HEK293 (cell line): ENCODE data around the gene RUVBL1.

Source experiments
- CTCF ChIA-PET: fragments of 350-600 bp; formaldehyde crosslinking; extraction: SDS; loops from one replicate; lab custom pipeline; 2021; ENCODE audit warnings: antibody characterized with exemption; lab: Yijun Ruan, JAX
- POLR2A ChIA-PET: fragments of 300-600 bp; formaldehyde crosslinking; extraction: SDS; loops from one replicate; lab custom pipeline; 2020; ENCODE audit warnings: antibody characterized with exemption, inconsistent platforms; lab: Yijun Ruan, JAX
- H3K27ac ChIP-seq: fragments of 200-500 bp; sonication (Bioruptor generic); 2 replicates; pipeline ENCODE4 v1.5.1; 2014; ENCODE audit warnings: low read depth, low read length, control low read depth, inconsistent platforms; ENCODE audit errors: extremely low read depth
- H3K36me3 ChIP-seq, 2 experiments: fragments of 200-500 bp in 1 of 2; sonication (Bioruptor generic) in 1 of 2; 1 replicate in 1 of 2; 2 replicates in 1 of 2; pipeline ENCODE4 v1.5.1; 2014 to 2017; ENCODE audit warnings: inconsistent platforms in 2 of 2, low read length in 2 of 2; ENCODE audit not compliant: control insufficient read depth in 2 of 2, insufficient read depth in 1 of 2
- H3K4me1 ChIP-seq: fragments of 200-500 bp; sonication (Bioruptor generic); 2 replicates; pipeline ENCODE4 v1.5.1; 2014; ENCODE audit warnings: mild to moderate bottlenecking, low read length, inconsistent platforms; ENCODE audit not compliant: control insufficient read depth, insufficient read depth
- H3K4me3 ChIP-seq: 2 replicates; pipeline ENCODE4 v1.5.1; 2011; ENCODE audit warnings: low read depth, mild to moderate bottlenecking, control low read depth, low read length, moderate library complexity
- H3K9me3 ChIP-seq: fragments of 200-500 bp; sonication (Bioruptor generic); 2 replicates; pipeline ENCODE4 v1.5.1; 2014; ENCODE audit warnings: low read depth, low read length, inconsistent platforms; ENCODE audit not compliant: control insufficient read depth, insufficient read depth
- GLI2 ChIP-seq: fragments of 450-650 bp; formaldehyde crosslinking; IDR thresholded peaks from 2 replicates; pipeline ENCODE4; 2017; ENCODE audit warnings: missing biosample characterization, missing genetic modification characterization, low read depth, borderline replicate concordance
- GLI4 ChIP-seq: fragments of 450-650 bp; formaldehyde crosslinking; IDR thresholded peaks from 2 replicates; pipeline ENCODE4 v1.5.1; 2016; ENCODE audit warnings: missing biosample characterization, missing genetic modification characterization
- IKZF3 ChIP-seq: fragments of 450-650 bp; IDR thresholded peaks from 2 replicates; pipeline ENCODE4 v1.5.0; 2018; ENCODE audit warnings: missing biosample characterization, mild to moderate bottlenecking, missing genetic modification characterization, moderate library complexity
- INSM2 ChIP-seq: fragments of 450-650 bp; formaldehyde crosslinking; IDR thresholded peaks from 2 replicates; pipeline ENCODE4 v1.5.1; 2016; ENCODE audit warnings: missing biosample characterization, missing genetic modification characterization
- RBAK ChIP-seq: fragments of 450-650 bp; formaldehyde crosslinking; IDR thresholded peaks from 2 replicates; pipeline ENCODE4 v1.5.1; 2016; ENCODE audit warnings: missing biosample characterization, missing genetic modification characterization
- SCRT1 ChIP-seq: fragments of 450-650 bp; formaldehyde crosslinking; IDR thresholded peaks from 2 replicates; pipeline ENCODE4 v1.5.1; 2016; ENCODE audit warnings: missing biosample characterization, missing genetic modification characterization, borderline replicate concordance
- SP3 ChIP-seq: fragments of 450-650 bp; formaldehyde crosslinking; IDR thresholded peaks from 2 replicates; pipeline ENCODE4 v1.5.1; 2016; ENCODE audit warnings: missing biosample characterization, missing genetic modification characterization
- SP7 ChIP-seq: fragments of 450-650 bp; formaldehyde crosslinking; IDR thresholded peaks from 2 replicates; pipeline ENCODE4 v1.5.1; 2016; ENCODE audit warnings: missing biosample characterization, missing genetic modification characterization
- ZBTB21 ChIP-seq: fragments of 450-650 bp; formaldehyde crosslinking; IDR thresholded peaks from 2 replicates; pipeline ENCODE4 v1.5.1; 2017; ENCODE audit warnings: missing biosample characterization, missing genetic modification characterization
- ZFHX2 ChIP-seq: fragments of 450-650 bp; formaldehyde crosslinking; conservative IDR thresholded peaks from 2 replicates; pipeline ENCODE4 v1.5.1; 2016; ENCODE audit warnings: missing biosample characterization, missing genetic modification characterization
- ZNF114 ChIP-seq: fragments of 450-650 bp; formaldehyde crosslinking; IDR thresholded peaks from 2 replicates; pipeline ENCODE4 v1.5.0; 2017; ENCODE audit warnings: missing biosample characterization, missing genetic modification characterization
- ZNF148 ChIP-seq: fragments of 450-650 bp; formaldehyde crosslinking; IDR thresholded peaks from 2 replicates; pipeline ENCODE4 v1.5.0; 2017; ENCODE audit warnings: missing biosample characterization, missing genetic modification characterization, borderline replicate concordance
- ZNF214 ChIP-seq: fragments of 450-650 bp; formaldehyde crosslinking; IDR thresholded peaks from 2 replicates; pipeline ENCODE4 v1.5.1; 2017; ENCODE audit warnings: missing biosample characterization, mild to moderate bottlenecking, missing genetic modification characterization, borderline replicate concordance
- ZNF24 ChIP-seq: fragments of 450-650 bp; formaldehyde crosslinking; IDR thresholded peaks from 2 replicates; pipeline ENCODE4 v1.5.1; 2016; ENCODE audit warnings: missing biosample characterization, missing genetic modification characterization
- ZNF366 ChIP-seq: fragments of 450-650 bp; formaldehyde crosslinking; conservative IDR thresholded peaks from 2 replicates; pipeline ENCODE4 v1.5.1; 2016; ENCODE audit warnings: missing biosample characterization, missing genetic modification characterization
- ZNF426 ChIP-seq: fragments of 450-650 bp; formaldehyde crosslinking; IDR thresholded peaks from 2 replicates; pipeline ENCODE4 v1.5.1; 2017; ENCODE audit warnings: missing biosample characterization, missing genetic modification characterization, mild to moderate bottlenecking, inconsistent platforms, moderate library complexity
- ZNF514 ChIP-seq: fragments of 450-650 bp; formaldehyde crosslinking; IDR thresholded peaks from 2 replicates; pipeline ENCODE4 v1.5.1; 2016; ENCODE audit warnings: missing biosample characterization, missing genetic modification characterization
- ZNF600 ChIP-seq: fragments of 450-650 bp; formaldehyde crosslinking; IDR thresholded peaks from 2 replicates; pipeline ENCODE4 v1.5.1; 2016; ENCODE audit warnings: missing biosample characterization, missing genetic modification characterization
- ZNF776 ChIP-seq: fragments of 450-650 bp; formaldehyde crosslinking; IDR thresholded peaks from 2 replicates; pipeline ENCODE4 v1.5.0; 2017; ENCODE audit warnings: missing biosample characterization, missing genetic modification characterization, borderline replicate concordance
- ZSCAN16 ChIP-seq: fragments of 450-650 bp; formaldehyde crosslinking; IDR thresholded peaks from 2 replicates; pipeline ENCODE4 v1.5.1; 2016; ENCODE audit warnings: missing biosample characterization, missing genetic modification characterization
- TF ChIP-seq, protein P1 (sequence below): fragments of 450-650 bp; formaldehyde crosslinking; conservative IDR thresholded peaks from 2 replicates; pipeline ENCODE4 v1.5.1; 2016; ENCODE audit warnings: low read depth, missing biosample characterization, missing genetic modification characterization
- TF ChIP-seq, protein P2 (sequence below): IDR thresholded peaks from 2 replicates; pipeline ENCODE4 v1.6.1; 2011; ENCODE audit warnings: mild to moderate bottlenecking, low read depth, low read length, borderline replicate concordance
- TF ChIP-seq, protein P3 (sequence below): fragments of 450-650 bp; formaldehyde crosslinking; IDR thresholded peaks from 2 replicates; pipeline ENCODE4 v1.5.1; 2016; ENCODE audit warnings: missing biosample characterization, missing genetic modification characterization

RUVBL1 gene

DNA sequence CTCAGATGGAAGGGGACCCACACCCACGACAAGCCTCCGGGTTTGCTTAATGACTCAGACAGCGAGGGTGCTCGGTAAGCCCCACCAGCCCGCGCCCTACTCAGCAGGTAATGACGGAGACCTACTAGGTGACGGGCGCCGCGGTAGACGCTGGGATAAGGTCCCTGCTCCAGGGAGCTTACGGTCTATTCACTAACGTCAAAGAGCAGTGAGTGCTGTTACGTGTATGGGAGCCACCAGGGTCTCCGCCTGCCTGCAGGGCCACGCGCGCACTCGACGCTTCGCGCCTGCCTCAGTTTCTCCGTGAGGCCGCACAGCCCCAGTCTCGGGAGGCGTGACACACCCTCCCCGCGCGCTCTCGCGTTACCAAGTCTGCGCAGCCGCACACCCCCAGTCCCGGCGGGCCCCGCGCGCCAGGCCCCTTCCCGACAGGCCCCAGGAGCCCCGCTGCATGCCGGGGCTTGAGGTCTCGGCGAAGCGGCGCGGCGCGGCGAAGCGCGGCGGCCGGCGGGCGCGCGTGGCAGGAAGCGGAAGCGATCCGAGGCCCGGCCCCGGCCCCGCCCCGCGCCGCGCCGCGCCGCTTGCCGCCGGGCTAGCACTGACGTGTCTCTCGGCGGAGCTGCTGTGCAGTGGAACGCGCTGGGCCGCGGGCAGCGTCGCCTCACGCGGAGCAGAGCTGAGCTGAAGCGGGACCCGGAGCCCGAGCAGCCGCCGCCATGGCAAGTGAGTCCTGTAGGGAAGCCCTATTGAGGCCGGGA, 71.6 kb downstream of the RUVBL1 start, which contains the start of gene SEC61A1 (continued):
- TF ChIP-seq, protein P1, sequence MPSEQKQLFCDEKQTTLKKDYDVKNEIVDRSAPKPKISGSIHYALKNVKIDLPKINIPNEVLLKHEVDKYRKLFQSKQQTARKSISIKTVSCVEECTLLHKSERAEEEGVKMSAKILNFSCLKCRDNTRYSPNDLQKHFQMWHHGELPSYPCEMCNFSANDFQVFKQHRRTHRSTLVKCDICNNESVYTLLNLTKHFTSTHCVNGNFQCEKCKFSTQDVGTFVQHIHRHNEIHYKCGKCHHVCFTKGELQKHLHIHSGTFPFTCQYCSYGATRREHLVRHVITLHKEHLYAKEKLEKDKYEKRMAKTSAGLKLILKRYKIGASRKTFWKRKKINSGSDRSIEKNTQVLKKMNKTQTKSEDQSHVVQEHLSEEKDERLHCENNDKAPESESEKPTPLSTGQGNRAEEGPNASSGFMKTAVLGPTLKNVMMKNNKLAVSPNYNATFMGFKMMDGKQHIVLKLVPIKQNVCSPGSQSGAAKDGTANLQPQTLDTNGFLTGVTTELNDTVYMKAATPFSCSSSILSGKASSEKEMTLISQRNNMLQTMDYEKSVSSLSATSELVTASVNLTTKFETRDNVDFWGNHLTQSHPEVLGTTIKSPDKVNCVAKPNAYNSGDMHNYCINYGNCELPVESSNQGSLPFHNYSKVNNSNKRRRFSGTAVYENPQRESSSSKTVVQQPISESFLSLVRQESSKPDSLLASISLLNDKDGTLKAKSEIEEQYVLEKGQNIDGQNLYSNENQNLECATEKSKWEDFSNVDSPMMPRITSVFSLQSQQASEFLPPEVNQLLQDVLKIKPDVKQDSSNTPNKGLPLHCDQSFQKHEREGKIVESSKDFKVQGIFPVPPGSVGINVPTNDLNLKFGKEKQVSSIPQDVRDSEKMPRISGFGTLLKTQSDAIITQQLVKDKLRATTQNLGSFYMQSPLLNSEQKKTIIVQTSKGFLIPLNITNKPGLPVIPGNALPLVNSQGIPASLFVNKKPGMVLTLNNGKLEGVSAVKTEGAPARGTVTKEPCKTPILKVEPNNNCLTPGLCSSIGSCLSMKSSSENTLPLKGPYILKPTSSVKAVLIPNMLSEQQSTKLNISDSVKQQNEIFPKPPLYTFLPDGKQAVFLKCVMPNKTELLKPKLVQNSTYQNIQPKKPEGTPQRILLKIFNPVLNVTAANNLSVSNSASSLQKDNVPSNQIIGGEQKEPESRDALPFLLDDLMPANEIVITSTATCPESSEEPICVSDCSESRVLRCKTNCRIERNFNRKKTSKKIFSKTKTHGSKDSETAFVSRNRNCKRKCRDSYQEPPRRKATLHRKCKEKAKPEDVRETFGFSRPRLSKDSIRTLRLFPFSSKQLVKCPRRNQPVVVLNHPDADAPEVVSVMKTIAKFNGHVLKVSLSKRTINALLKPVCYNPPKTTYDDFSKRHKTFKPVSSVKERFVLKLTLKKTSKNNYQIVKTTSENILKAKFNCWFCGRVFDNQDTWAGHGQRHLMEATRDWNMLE (tag by site-specific recombination) = no peak
- TF ChIP-seq, protein P2, sequence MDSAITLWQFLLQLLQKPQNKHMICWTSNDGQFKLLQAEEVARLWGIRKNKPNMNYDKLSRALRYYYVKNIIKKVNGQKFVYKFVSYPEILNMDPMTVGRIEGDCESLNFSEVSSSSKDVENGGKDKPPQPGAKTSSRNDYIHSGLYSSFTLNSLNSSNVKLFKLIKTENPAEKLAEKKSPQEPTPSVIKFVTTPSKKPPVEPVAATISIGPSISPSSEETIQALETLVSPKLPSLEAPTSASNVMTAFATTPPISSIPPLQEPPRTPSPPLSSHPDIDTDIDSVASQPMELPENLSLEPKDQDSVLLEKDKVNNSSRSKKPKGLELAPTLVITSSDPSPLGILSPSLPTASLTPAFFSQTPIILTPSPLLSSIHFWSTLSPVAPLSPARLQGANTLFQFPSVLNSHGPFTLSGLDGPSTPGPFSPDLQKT = no peak; the same call in 1 of the 2 replicates
- 0 out of 2 replicates have a peak, but pooled peaks have one; percentile 13 for TF ChIP-seq ZNF600 (tag by site-specific recombination)
- TF ChIP-seq ZNF114 = no peak
- TF ChIP-seq SP3 (tag by site-specific recombination) = no peak
- TF ChIP-seq GLI2 = no peak
- no peak for TF ChIP-seq ZNF214
- no peak for TF ChIP-seq ZNF776 (tag by site-specific recombination)
- TF ChIP-seq ZNF514 (tag by site-specific recombination) = no peak
- no peak for TF ChIP-seq GLI4 (tag by site-specific recombination)
- peak; percentile 33; the same call in 1 of the 2 replicates for TF ChIP-seq ZFHX2 (tag by site-specific recombination)
- TF ChIP-seq, all 188 proteins: peak for 32

GRCh38 chr3:128051459-128051836, 72.2 kb downstream of the RUVBL1 start:
- POLR2A ChIA-PET = interaction anchor here (1.4 kb wide), 1 partner anchor 72 kb away, joined by 4 read pairs; the partner anchor contains the start of gene RUVBL1
- H3K27ac ChIP-seq = peak overlapping the region; percentile 84; the same call in 1 of the 2 replicates
- no peaks in the 10 kb centered on the region for H3K9me3 ChIP-seq
- CTCF ChIA-PET = interaction anchor here (0.7 kb wide), 1 partner anchor 563 kb away, joined by 4 read pairs; no protein-coding TSS in a partner anchor
- peak overlapping the region; percentile 79 for H3K4me3 ChIP-seq
- peaks cover 5 to 34% of the 10 kb centered on the region in 2 experiments; a peak in 1 of 3 replicates for H3K36me3 ChIP-seq
- 0 out of 2 replicates have a peak, but pooled peaks cover 4% of the 10 kb centered on the region for H3K4me1 ChIP-seq
- TF ChIP-seq, protein P3, sequence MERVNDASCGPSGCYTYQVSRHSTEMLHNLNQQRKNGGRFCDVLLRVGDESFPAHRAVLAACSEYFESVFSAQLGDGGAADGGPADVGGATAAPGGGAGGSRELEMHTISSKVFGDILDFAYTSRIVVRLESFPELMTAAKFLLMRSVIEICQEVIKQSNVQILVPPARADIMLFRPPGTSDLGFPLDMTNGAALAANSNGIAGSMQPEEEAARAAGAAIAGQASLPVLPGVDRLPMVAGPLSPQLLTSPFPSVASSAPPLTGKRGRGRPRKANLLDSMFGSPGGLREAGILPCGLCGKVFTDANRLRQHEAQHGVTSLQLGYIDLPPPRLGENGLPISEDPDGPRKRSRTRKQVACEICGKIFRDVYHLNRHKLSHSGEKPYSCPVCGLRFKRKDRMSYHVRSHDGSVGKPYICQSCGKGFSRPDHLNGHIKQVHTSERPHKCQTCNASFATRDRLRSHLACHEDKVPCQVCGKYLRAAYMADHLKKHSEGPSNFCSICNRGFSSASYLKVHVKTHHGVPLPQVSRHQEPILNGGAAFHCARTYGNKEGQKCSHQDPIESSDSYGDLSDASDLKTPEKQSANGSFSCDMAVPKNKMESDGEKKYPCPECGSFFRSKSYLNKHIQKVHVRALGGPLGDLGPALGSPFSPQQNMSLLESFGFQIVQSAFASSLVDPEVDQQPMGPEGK (tag by site-specific recombination) = peak; percentile 91
- no peak for TF ChIP-seq ZSCAN16
- TF ChIP-seq IKZF3 (tag by site-specific recombination) = 0 out of 2 replicates have a peak, but pooled peaks have one; percentile 15
- TF ChIP-seq ZNF426 (tag by site-specific recombination) = no peak
- TF ChIP-seq ZNF600 (tag by site-specific recombination) = peak; percentile 62; the same call in 1 of the 2 replicates
- no peak for TF ChIP-seq INSM2 (tag by site-specific recombination)
- TF ChIP-seq SCRT1 (tag by site-specific recombination) = no peak
- TF ChIP-seq ZNF148 (tag by site-specific recombination) = peak; percentile 13; the same call in 1 of the 2 replicates
- TF ChIP-seq GLI2 = no peak
- TF ChIP-seq ZNF24 (tag by site-specific recombination) = no peak
- TF ChIP-seq ZBTB21 (tag by site-specific recombination) = peak; percentile 79
- no peak for TF ChIP-seq RBAK (tag by site-specific recombination)
- peak; percentile 78 for TF ChIP-seq ZNF366
- no peak for TF ChIP-seq SP7 (tag by site-specific recombination)
